DMS53 (cell line): ENCODE results near the gene TNRC6B.
A peak's percentile ranks its signal among the peaks of the same experiment; 100 is the strongest.
"Not testable (repeated sequence)": the region's sequence is repeated elsewhere in the genome, so short reads cannot be mapped to it uniquely, and the experiment has no call there.

Source experiments
- DNase-seq: peaks from one replicate; lab custom pipeline; 2025; lab: John Stamatoyannopoulos, UW

TNRC6B gene

DNA sequence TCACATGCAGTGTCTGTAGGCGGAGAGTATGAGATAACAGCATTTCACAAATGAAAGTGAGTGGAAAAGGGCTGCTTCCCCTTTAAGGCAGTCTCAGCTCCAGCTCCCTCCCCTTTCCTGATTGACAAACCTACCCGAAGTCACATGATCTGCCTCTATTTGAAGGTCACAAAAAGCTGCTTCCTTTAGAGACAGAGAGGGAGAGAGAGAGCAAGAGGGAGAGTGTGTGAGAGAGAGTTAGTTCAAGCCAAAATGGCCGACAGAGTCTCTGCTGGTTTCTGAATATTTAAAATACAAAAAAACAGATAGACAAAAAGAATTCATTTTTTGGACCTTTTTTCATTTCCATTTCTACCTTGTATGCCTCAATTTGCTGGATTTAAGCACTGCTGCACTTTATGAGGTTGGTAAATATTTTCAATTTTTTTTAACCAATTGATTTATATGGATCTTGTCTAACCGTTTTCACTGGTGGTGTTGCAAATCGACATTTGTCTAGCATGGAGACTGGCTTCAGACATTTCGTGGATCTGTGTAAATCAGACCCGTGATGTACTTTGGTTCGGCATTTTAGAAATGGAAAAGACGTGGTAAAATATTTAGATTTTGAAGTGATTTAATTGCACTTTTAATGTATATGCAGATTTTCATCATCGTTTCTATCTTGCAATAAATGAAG is at the start of gene TNRC6B:
Gene TNRC6B, plus strand, starts transcription at position 188 of the 679 bp plus-strand sequence. Its CDS starts 211 bp downstream, at position 399.
- peak; percentile 96 for DNase-seq

- no peak for DNase-seq
Measured at GRCh38 chr22:40128989-40129388, 48.7 kb upstream of the TNRC6B start.

DNA sequence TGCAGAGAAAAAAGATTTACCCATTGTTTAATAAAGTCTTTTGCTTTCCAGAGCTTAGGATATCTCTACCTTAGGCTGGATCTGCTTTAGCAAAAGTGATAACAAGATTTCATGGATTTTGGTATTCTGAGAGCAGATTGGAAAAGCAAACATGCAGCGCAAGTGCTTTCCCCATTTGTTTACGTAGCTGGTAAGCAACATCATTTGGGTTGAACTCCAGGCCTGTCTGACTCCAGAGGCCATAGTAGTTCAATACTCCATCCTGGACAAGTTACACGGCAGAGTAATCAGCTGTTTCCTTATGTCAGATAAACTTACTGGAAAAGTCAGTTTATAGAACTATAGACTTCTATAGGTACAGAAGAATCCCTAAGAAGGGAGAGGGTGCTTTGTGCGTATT is 40.6 kb upstream of the TNRC6B start:
- no peak for DNase-seq

DNA sequence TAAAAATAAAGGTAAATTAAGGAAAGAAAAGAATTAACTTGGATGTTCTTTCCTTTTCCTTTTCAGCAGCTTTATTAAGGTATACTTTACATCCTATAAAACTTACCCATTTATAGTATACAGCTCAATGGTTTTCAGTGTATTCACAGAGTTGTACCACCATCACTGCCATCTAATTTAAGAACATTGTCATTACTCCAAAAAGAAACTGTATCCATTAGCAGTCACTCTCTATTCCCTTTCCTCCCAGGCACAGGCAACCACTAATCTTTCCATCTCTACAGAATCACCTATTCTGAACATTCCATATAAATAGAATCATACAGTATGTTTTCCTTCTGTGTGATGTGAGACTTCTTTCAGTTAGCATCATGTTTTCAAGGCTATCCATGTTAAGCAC is 38.9 kb upstream of the TNRC6B start:
- DNase-seq, result no peak

- no peak for DNase-seq
Measured at GRCh38 chr22:40147388-40148176, 30.1 kb upstream of the TNRC6B start.

- DNase-seq, result peak; percentile 39
Measured at GRCh38 chr22:40153192-40153591, 24.5 kb upstream of the TNRC6B start.

GRCh38 chr22:40153705-40154104 is 24.0 kb upstream of the TNRC6B start:
- no peak for DNase-seq

DNA sequence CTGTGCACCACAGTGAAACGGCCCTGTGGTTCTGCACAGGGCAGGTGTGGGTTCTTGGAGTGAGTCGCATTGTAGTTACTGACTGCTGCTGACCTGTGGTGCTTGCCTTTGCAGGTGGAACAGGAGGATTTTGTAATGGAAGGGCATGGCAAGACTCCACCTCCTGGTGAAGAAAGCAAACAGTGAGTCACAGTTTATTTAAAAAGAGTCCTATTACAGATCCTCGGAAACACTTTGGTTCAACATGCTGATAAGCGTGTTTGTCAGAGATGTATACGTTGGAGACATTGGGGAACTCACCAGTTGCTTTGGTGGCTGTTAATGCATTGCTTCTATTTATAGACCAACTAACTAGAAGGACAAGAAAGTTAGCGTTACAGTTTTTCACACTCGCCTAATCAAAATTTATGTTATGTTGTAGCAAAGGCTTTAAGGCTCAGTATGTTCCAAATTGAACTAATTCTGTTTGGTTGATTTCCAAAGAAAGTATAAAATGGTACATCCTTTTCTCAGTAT is 21.7 kb upstream of the TNRC6B start:
- DNase-seq, result peak; percentile 95

DNA sequence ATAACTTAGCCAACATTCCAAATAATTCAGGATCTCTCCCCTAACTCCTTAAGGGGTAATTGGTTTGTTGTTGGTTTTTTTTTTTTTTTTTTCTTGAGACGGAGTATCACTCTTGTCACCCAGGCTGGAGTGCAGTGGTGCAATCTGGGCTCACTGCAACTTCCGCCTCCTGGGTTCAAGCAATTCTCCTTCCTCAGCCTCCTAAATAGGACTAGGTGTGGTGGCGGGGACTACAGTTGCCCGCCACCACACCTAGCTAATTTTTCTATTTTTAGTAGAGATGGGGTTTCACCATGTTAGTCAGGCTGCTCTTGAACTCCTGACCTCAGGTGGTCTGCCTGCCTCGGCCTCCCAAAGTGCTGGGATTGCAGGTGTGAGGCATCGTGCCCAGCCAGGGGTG is 21.0 kb upstream of the TNRC6B start:
- DNase-seq, result not testable (repeated sequence)

DNA sequence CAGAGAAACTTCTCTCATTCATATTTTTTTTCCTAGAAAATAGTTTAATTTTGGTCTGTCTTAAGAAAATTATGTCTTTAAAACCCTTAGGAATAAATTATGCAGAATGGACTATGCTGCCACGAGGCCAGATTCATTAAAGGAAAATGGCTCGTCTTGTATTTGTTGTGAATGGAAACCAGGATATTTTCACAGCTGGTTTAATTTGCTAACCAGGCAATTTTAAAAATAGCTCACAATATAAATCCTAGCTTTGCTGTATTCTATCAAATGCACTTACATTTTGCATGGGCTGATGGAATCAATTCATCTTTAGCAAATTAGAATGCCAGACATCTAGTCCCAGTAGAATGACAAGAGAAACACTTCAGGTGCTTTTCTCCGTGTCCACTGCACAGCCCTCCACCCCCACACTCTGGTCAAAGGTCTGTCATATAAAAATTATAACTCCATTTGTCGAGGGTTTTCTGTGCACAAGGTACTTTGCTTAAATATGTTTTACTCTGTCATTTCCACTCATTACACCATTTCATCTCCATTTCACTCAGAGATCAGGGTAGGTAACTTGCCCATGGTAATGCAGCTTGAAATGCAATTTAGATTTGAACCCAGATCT is 20.3 kb upstream of the TNRC6B start:
- no peak for DNase-seq

- DNase-seq, result no peak
Measured at GRCh38 chr22:40161194-40161593, 16.5 kb upstream of the TNRC6B start.

GRCh38 chr22:40165537-40165936 is 12.2 kb upstream of the TNRC6B start:
- DNase-seq, result not testable (repeated sequence)

GRCh38 chr22:40175611-40176244 is 2.0 kb upstream of the TNRC6B start:
- no peak for DNase-seq

DNA sequence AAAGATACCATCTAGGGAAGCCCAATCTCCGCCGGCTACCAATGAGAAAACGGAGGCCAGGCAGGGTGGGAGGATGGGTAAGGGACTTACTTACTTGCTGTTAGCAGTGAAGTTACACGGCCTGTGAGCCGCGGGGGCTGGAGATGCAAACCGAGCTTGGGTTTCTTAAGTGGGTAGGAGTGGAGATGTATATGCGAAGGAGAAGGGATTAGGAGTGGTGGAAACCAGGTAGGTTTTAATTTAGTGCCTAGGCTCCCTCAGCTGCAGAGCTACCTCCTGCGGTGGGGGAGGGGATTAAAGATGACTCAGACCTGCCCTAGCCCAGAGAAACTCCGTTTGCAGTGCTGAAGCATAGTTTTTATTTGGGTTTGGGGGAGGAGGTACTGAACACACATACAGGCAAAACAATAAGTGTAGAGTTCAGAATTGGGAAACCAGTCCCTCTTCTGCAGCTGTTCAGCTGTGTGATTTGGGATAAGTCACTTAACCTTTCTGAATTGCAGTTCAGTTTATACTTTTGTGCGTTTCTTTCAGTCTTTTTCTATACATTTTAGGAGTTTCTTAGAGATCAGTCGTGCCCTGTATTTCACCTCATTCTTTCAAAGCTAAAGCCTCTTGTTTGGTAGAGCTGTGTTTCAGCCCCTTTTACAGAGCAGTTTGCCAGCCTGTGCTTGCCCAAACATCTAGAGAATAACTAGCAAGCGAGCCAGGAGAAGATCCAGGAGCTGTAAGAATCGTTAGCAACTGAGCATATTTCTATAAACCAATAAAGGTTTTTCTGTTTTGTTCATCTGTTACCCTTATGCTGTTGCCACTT is 596 bp upstream of the TNRC6B start:
- DNase-seq, result peak; percentile 81

- DNase-seq, result peak; percentile 51
Measured at GRCh38 chr22:40178417-40179409, 988 bp downstream of the TNRC6B start.

GRCh38 chr22:40179526-40179925 is 1.8 kb downstream of the TNRC6B start:
- DNase-seq, result no peak

DNA sequence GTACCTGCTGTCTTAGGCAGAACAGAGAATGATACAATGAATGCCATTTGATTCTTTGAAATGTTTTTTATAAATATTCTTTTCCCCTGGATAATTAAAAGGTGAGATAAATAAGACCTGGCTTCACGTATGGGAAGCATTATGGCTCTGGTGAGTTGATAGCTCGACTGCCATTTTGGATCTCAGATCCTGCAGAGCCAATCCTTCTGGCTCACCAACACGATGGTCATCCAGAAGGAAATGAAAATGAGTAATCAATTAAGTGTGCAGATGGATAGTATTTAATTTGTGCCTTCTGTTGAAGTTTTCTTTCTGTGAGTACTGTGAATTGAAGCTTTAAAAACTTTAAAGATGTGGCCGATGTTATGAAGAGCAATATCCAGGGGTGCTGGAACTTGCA is 2.7 kb downstream of the TNRC6B start:
- no peak for DNase-seq

- no peak for DNase-seq
Measured at GRCh38 chr22:40181323-40181722, 3.6 kb downstream of the TNRC6B start.

- DNase-seq, result no peak
Measured at GRCh38 chr22:40182231-40182835, 4.6 kb downstream of the TNRC6B start.
